ENCODE results near the gene FAM163B.

GRCh38 chr9:133636902-133637301 is 27.7 kb upstream of the FAM163B start:
- TF ChIP-seq, protein P1, sequence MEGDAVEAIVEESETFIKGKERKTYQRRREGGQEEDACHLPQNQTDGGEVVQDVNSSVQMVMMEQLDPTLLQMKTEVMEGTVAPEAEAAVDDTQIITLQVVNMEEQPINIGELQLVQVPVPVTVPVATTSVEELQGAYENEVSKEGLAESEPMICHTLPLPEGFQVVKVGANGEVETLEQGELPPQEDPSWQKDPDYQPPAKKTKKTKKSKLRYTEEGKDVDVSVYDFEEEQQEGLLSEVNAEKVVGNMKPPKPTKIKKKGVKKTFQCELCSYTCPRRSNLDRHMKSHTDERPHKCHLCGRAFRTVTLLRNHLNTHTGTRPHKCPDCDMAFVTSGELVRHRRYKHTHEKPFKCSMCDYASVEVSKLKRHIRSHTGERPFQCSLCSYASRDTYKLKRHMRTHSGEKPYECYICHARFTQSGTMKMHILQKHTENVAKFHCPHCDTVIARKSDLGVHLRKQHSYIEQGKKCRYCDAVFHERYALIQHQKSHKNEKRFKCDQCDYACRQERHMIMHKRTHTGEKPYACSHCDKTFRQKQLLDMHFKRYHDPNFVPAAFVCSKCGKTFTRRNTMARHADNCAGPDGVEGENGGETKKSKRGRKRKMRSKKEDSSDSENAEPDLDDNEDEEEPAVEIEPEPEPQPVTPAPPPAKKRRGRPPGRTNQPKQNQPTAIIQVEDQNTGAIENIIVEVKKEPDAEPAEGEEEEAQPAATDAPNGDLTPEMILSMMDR (IDR thresholded peaks at IDR 0.05; ENCODE audit: low read depth, low read length, missing input control), result no peak
- TF ChIP-seq RAD21 (IDR thresholded peaks at IDR 0.05) (no peak), JUND (IDR thresholded peaks at IDR 0.05) (no peak), GABPA (IDR thresholded peaks at IDR 0.05 in 1 of 2, conservative IDR thresholded peaks at IDR 0.05 in 1 of 2) (no peak)

Data from liver (tissue), 3 donors.